Astrocyte (in vitro differentiated cells and primary cell): ENCODE measurements around the gene SMOC2.

Experiments
- CTCF ChIP-seq: IDR thresholded peaks from 2 replicates; pipeline ENCODE4 v1.5.1; 2011; ENCODE audit warnings: low read depth, mild to moderate bottlenecking, inconsistent platforms, low read length, moderate library complexity; ENCODE audit not compliant: insufficient read depth
- EZH2 ChIP-seq: IDR thresholded peaks from 2 replicates; pipeline ENCODE4 v1.6.1; 2012; ENCODE audit warnings: mild to moderate bottlenecking, low read length, inconsistent platforms; ENCODE audit not compliant: insufficient read depth

GRCh38 chr6:168442646-168443045 lies 1.7 kb downstream of the SMOC2 start:
- TF ChIP-seq CTCF (no peak), EZH2 (no peak)
